ENCODE data around the gene LSAMP.

DNA sequence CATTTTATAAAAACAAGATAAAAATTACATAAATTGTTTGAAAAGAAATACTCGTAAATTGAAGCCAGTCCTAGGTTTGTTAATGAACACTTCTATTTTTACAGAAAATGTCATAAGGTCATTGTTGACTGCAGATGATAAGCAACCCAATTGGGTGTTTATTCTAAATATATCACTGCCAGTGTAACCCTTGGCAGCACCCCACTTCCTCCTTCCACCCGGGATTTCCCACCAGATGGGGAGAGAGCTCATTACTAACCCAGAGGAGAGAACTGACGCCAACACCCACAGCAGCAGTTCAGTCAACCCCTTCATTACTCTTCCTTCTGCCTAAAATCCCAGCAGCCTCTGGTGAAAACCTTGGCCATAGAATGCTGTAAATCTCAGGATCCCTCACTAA, 514.4 kb downstream of the LSAMP start:
- TF ChIP-seq, protein P1, sequence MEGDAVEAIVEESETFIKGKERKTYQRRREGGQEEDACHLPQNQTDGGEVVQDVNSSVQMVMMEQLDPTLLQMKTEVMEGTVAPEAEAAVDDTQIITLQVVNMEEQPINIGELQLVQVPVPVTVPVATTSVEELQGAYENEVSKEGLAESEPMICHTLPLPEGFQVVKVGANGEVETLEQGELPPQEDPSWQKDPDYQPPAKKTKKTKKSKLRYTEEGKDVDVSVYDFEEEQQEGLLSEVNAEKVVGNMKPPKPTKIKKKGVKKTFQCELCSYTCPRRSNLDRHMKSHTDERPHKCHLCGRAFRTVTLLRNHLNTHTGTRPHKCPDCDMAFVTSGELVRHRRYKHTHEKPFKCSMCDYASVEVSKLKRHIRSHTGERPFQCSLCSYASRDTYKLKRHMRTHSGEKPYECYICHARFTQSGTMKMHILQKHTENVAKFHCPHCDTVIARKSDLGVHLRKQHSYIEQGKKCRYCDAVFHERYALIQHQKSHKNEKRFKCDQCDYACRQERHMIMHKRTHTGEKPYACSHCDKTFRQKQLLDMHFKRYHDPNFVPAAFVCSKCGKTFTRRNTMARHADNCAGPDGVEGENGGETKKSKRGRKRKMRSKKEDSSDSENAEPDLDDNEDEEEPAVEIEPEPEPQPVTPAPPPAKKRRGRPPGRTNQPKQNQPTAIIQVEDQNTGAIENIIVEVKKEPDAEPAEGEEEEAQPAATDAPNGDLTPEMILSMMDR (conservative IDR thresholded peaks at IDR 0.05; ENCODE audit: low read depth, low read length) = no peak
- no peak for TF ChIP-seq EZH2 (IDR thresholded peaks at IDR 0.05; ENCODE audit: borderline replicate concordance, low read depth, low read length, poor library complexity, severe bottlenecking)

Measured in A673 (cell line).